BE2C (cell line): Measurements from ENCODE around the gene UGGT2.

ENCODE experiments used
- DNase-seq: peaks from one replicate; pipeline ENCODE4 v3.0.0-alpha.2; 2020
- H3K27me3 ChIP-seq: fragments of 250-450 bp; sonication (Bioruptor Pico); 2 replicates; pipeline ENCODE4 v1.5.1; 2020; ENCODE audit warnings: mild to moderate bottlenecking
- H3K36me3 ChIP-seq: fragments of 250-450 bp; sonication (Bioruptor Pico); 2 replicates; pipeline ENCODE4 v1.5.1; 2020; ENCODE audit warnings: mild to moderate bottlenecking
- H3K4me1 ChIP-seq: fragments of 250-450 bp; sonication (Bioruptor Pico); 2 replicates; pipeline ENCODE4 v1.5.1; 2020
- H3K4me3 ChIP-seq: 2 replicates; pipeline ENCODE4 v1.5.1; 2011; ENCODE audit warnings: low read depth, low read length
- H3K9me3 ChIP-seq: fragments of 250-450 bp; sonication (Bioruptor Pico); 2 replicates; pipeline ENCODE4 v1.5.1; 2020
- TF ChIP-seq, protein P1 (sequence below): IDR thresholded peaks from 2 replicates; pipeline ENCODE4 v1.5.1; 2012; ENCODE audit warnings: mild to moderate bottlenecking, low read depth, low read length

UGGT2 gene

DNA sequence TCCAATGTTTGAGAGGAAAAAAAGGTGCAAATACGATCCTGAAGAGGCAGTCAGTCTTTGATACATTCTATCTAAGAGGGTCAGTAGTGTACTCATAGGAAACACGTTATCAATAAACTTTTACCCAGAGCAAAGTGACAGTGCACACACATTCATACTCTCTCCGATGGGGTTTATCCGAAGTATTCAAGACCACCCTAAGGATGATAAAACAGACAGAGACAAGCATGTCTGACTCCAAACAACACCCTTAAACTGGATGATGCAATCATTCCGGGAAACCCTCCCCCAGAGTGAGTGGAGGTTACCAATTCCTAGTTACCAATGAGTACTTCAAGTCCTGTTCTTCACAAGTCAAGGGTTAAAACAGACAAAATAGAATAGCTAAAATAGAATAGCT lies 297.1 kb downstream of the UGGT2 start:
- H3K36me3 ChIP-seq, result peaks cover 3% of the 10 kb centered on the region; the same call in 1 of the 2 replicates
- no peaks in the 10 kb centered on the region for H3K9me3 ChIP-seq
- no peaks in the 10 kb centered on the region for H3K4me1 ChIP-seq
- H3K4me3 ChIP-seq, result no peak overlapping the region
- no peaks in the 10 kb centered on the region for H3K27me3 ChIP-seq
- TF ChIP-seq, protein P1, sequence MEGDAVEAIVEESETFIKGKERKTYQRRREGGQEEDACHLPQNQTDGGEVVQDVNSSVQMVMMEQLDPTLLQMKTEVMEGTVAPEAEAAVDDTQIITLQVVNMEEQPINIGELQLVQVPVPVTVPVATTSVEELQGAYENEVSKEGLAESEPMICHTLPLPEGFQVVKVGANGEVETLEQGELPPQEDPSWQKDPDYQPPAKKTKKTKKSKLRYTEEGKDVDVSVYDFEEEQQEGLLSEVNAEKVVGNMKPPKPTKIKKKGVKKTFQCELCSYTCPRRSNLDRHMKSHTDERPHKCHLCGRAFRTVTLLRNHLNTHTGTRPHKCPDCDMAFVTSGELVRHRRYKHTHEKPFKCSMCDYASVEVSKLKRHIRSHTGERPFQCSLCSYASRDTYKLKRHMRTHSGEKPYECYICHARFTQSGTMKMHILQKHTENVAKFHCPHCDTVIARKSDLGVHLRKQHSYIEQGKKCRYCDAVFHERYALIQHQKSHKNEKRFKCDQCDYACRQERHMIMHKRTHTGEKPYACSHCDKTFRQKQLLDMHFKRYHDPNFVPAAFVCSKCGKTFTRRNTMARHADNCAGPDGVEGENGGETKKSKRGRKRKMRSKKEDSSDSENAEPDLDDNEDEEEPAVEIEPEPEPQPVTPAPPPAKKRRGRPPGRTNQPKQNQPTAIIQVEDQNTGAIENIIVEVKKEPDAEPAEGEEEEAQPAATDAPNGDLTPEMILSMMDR, result no peak
- DNase-seq, result no peak

GRCh38 chr13:95754069-95754468 lies 299.1 kb downstream of the UGGT2 start:
- Histone ChIP-seq H3K4me3 (no peak overlapping the region), H3K27me3 (no peaks in the 10 kb centered on the region), H3K36me3 (no peaks in the 10 kb centered on the region), H3K9me3 (no peaks in the 10 kb centered on the region), H3K4me1 (0 out of 2 replicates have a peak, but pooled peaks cover 3% of the 10 kb centered on the region)
- TF ChIP-seq, protein P1, result no peak
- DNase-seq, result no peak

DNA sequence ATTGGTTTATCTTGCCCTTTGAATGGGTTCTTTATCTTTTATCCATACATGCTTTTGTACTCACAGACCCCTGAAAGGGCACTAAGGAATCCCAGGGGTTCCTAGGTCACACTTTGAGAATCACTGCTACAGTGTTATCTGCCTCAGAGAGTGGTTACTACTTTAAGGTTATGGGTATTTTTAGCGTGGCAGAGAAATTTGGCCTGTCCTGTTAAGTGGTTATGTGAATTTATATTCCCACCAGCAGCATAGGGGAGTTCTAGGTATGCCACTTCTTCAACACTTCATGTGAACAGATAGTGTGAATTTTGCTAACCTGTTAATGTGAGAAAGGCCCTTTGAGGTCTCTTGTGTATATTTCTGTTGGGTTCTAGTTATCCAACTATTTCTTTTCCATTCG lies 300.5 kb downstream of the UGGT2 start:
- H3K9me3 ChIP-seq, result no peaks in the 10 kb centered on the region
- no peak for DNase-seq
- 0 out of 2 replicates have a peak, but pooled peaks cover 4% of the 10 kb centered on the region for H3K4me1 ChIP-seq
- TF ChIP-seq, protein P1, result no peak
- no peak overlapping the region for H3K4me3 ChIP-seq
- H3K36me3 ChIP-seq, result no peaks in the 10 kb centered on the region
- no peaks in the 10 kb centered on the region for H3K27me3 ChIP-seq
